ENCODE results near the gene ZNF436. TPM values are rescaled to one million over a fixed set of nuclear protein-coding genes. Genes with fewer than 3 reads are reported as not detected.

Gene ZNF436
- total RNA-seq = 100 to 1,000 TPM in 1 of 4 donors, 10 to 100 TPM in 3; 12.5 to 125 (median 12.9) TPM

- TF ChIP-seq EP300 (IDR thresholded peaks at IDR 0.05; ENCODE audit: low read depth) = no peak
- peak; percentile 29 to 63 (median 33) for TF ChIP-seq POLR2AphosphoS5 (IDR thresholded peaks at IDR 0.05)
- TF ChIP-seq POLR2A (IDR thresholded peaks at IDR 0.05) = peak; percentile 11
- peaks cover 16 to 39% (median 37%) of the 10 kb centered on the region in 4 donors for H3K4me1 ChIP-seq
- in situ Hi-C loops (cut with MboI; ENCODE audit: low pct_ligation_motif_present in 1 of 4, low pct_unique_long_range_greater_than_20kb in 1 of 4, low sequenced_read_pairs in 3 of 4) = no loop called here
- H3K36me3 ChIP-seq = peaks cover 0 to 21% (median 2%) of the 10 kb centered on the region in 4 donors
- 3% methylated on average over 29 of the region's 29 CpGs; no CpG with 5 or more reads in 1 of the 2 donors for WGBS, 2 donors (ENCODE audit: low coverage in 1 of 2)
- peak within 1 kb of the TSS; percentile 94 to 100 (median 98) for H3K27ac ChIP-seq
- H3K27me3 ChIP-seq = no peaks in the 10 kb centered on the region
- peak; percentile 78 for DNase-seq
- intact Hi-C loops (cut with DNase I; ENCODE audit: low total_unique reads) = no loop called here
- H3K9me3 ChIP-seq = peaks cover 0 to 7% of the 10 kb centered on the region in 2 donors
- H3K4me3 ChIP-seq = peak within 1 kb of the TSS; percentile 72 to 97 (median 84)
Observed at GRCh38 chr1:23369335-23370013, at the start of gene ZNF436. Gene ZNF436, minus strand, starts transcription at chr1:23369836. Its CDS starts 1,831 bp downstream, at chr1:23368005.

DNA sequence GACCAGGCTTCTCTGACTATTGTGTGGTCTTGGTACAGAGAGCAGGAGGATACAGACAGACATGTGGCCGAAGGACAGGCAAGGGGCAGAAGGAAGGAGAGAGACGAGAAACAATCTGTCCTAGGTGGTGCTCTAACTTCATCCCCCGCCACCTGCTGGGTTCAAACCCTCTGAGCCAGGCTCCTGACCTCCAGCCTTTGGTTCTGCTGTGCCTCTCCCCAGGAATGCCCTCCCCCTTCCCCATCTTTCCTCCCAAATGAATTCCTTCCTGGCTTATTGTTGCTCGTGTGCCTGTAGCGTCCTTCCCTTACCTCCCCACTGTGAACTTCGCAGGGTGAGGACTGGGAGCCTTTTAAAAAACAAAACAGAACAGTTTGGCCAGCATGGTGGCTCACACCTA, 49.5 kb upstream of the ZNF436 start:
- in situ Hi-C loops (cut with MboI; ENCODE audit: low pct_ligation_motif_present in 1 of 4, low pct_unique_long_range_greater_than_20kb in 1 of 4, low sequenced_read_pairs in 3 of 4) (no loop called here), intact Hi-C loops (cut with DNase I; ENCODE audit: low total_unique reads) (no loop called here)
- H3K27me3 ChIP-seq = no peaks in the 10 kb centered on the region
- H3K27ac ChIP-seq = no peak overlapping the region
- no peaks in the 10 kb centered on the region for H3K9me3 ChIP-seq
- 81 to 95% methylated on average over 3 to 6 of the region's 6 CpGs for WGBS, 2 donors (ENCODE audit: low coverage in 1 of 2)
- DNase-seq = no peak
- TF ChIP-seq, protein P1, sequence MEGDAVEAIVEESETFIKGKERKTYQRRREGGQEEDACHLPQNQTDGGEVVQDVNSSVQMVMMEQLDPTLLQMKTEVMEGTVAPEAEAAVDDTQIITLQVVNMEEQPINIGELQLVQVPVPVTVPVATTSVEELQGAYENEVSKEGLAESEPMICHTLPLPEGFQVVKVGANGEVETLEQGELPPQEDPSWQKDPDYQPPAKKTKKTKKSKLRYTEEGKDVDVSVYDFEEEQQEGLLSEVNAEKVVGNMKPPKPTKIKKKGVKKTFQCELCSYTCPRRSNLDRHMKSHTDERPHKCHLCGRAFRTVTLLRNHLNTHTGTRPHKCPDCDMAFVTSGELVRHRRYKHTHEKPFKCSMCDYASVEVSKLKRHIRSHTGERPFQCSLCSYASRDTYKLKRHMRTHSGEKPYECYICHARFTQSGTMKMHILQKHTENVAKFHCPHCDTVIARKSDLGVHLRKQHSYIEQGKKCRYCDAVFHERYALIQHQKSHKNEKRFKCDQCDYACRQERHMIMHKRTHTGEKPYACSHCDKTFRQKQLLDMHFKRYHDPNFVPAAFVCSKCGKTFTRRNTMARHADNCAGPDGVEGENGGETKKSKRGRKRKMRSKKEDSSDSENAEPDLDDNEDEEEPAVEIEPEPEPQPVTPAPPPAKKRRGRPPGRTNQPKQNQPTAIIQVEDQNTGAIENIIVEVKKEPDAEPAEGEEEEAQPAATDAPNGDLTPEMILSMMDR (IDR thresholded peaks at IDR 0.05) = no peak
- TF ChIP-seq POLR2AphosphoS5 (IDR thresholded peaks at IDR 0.05) (no peak), POLR2A (IDR thresholded peaks at IDR 0.05) (no peak), EP300 (IDR thresholded peaks at IDR 0.05; ENCODE audit: low read depth) (no peak)
- H3K4me3 ChIP-seq = no peak overlapping the region
- peaks cover 0 to 9% (median 0%) of the 10 kb centered on the region in 4 donors for H3K36me3 ChIP-seq
- peaks cover 15 to 37% (median 35%) of the 10 kb centered on the region in 4 donors for H3K4me1 ChIP-seq

DNA sequence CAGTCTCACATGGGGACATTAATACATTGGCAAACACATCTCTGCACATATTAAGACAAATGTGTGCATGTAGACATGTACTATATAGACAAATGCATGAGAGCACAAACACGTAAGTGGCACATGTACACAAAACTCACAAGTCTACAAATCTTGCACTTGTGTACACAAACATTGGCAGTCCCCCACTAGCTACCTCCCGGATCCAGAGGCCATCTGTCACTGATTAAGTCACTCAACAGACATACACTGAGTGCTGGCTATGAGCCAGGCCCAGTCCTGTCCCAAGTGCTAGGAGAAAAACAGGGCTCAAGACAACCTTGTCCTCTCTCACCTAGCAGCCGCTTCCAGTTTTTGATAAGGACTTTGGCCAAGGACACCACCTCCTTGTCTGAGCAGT, 47.9 kb upstream of the ZNF436 start:
- 56% methylated on average over 3 of the region's 3 CpGs; no CpG with 5 or more reads in 1 of the 2 donors for WGBS, 2 donors (ENCODE audit: low coverage in 1 of 2)
- Histone ChIP-seq H3K9me3 (no peaks in the 10 kb centered on the region), H3K27ac (peak overlapping the region in 2 of 4 donors; percentile 4 to 42), H3K4me3 (no peak overlapping the region), H3K27me3 (no peaks in the 10 kb centered on the region), H3K4me1 (peaks cover 15 to 21% (median 19%) of the 10 kb centered on the region in 4 donors), H3K36me3 (peaks cover 0 to 9% (median 0%) of the 10 kb centered on the region in 4 donors)
- intact Hi-C loops (cut with DNase I; ENCODE audit: low total_unique reads) (no loop called here), in situ Hi-C loops (cut with MboI; ENCODE audit: low pct_ligation_motif_present in 1 of 4, low pct_unique_long_range_greater_than_20kb in 1 of 4, low sequenced_read_pairs in 3 of 4) (no loop called here)
- DNase-seq = no peak
- TF ChIP-seq POLR2AphosphoS5 (IDR thresholded peaks at IDR 0.05) = no peak
- TF ChIP-seq, protein P1 (IDR thresholded peaks at IDR 0.05) = no peak
- TF ChIP-seq POLR2A (IDR thresholded peaks at IDR 0.05) = no peak
- no peak for TF ChIP-seq EP300 (IDR thresholded peaks at IDR 0.05; ENCODE audit: low read depth)

DNA sequence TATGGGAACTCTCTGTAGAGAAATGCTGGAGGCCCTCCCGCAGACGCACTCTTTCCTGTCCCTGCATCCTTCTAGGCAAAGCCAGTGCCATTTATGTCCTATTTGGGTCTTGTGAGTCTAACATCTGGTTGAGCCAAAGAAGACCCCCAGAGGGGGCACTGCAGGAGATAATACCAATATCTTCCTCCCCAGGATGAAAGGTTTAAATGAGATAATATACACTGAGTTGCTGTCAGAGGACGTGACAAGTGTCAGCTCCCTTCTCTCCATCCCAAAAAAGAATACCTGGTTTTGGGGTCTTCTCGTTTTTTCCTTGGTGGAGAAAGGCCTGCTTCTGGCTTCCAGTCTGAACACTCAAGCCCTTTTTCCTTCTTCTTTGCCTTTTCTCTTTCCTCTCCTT, 47.3 kb upstream of the ZNF436 start:
- in situ Hi-C loops (cut with MboI; ENCODE audit: low pct_ligation_motif_present in 1 of 4, low pct_unique_long_range_greater_than_20kb in 1 of 4, low sequenced_read_pairs in 3 of 4) = no loop called here
- Histone ChIP-seq H3K4me3 (no peak overlapping the region), H3K9me3 (no peaks in the 10 kb centered on the region), H3K4me1 (peaks cover 11 to 16% (median 13%) of the 10 kb centered on the region in 4 donors), H3K36me3 (peaks cover 0 to 9% (median 0%) of the 10 kb centered on the region in 4 donors), H3K27me3 (no peaks in the 10 kb centered on the region), H3K27ac (no peak overlapping the region)
- intact Hi-C loops (cut with DNase I; ENCODE audit: low total_unique reads) = no loop called here
- WGBS, 2 donors (ENCODE audit: low coverage in 1 of 2) = 90 to 100% methylated on average over 3 to 4 of the region's 4 CpGs
- DNase-seq = no peak
- TF ChIP-seq, protein P1 (IDR thresholded peaks at IDR 0.05) = no peak
- TF ChIP-seq POLR2A (IDR thresholded peaks at IDR 0.05) (no peak), POLR2AphosphoS5 (IDR thresholded peaks at IDR 0.05) (no peak), EP300 (IDR thresholded peaks at IDR 0.05; ENCODE audit: low read depth) (no peak)

Data from transverse colon (tissue), 4 donors.